ENCODE data around the gene ICAM5.

The ICAM5 gene

DNA sequence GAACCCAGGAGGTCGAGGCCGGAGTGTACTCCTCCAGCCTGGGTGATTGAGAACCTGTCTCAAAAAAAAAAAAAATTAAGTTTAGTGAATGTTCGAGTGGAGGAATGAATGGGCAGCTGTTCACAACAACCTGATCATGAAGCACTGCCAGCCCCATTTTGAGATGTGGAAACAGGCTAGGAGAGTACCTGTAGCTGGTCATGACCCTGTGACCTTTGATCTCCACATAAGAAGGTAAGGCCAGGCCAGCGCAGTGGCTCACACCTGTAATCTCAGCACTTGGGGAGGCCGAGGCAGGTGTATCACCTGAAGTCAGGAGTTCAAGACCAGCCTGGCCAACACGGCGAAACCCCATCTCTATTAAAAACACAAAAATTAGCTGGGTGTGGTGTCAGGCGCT is 36.0 kb downstream of the ICAM5 start:
- Histone ChIP-seq H3K9ac (ENCODE audit: low read depth, low read length) (no peak overlapping the region), H3K27me3 (ENCODE audit: insufficient read depth, low read length) (no peaks in the 10 kb centered on the region), H3K36me3 (ENCODE audit: insufficient read depth, low read length) (peaks cover 96% of the 10 kb centered on the region), H3K4me1 (ENCODE audit: insufficient read depth, low read length) (no peaks in the 10 kb centered on the region), H3K27ac (ENCODE audit: low read depth, low read length) (no peak overlapping the region), H3K9me3 (ENCODE audit: insufficient read depth, low read depth, low read length) (no peaks in the 10 kb centered on the region), H3K4me3 (ENCODE audit: low read length) (no peak overlapping the region)
- 96% methylated on average over 8 of the region's 8 CpGs for WGBS

DNA sequence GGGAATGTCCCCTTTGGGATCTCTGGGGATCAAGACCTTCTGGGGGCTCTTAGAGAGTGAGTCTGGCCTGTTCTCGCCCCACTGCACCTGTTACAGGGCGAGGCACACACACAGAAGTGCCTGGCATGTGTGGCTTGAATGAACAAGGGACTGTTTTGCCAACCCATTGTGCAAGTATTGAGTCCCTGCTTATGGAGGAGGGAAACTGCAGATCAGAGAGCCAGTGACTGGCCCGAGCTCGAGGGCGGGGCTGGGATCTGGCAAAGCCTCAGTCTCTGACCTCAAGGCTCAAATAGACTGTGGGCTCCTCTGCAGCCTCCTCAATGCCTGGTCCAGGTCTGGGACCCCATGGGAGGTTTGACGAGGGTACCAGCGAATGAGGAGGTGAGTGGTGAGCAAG is 38.0 kb downstream of the ICAM5 start:
- H3K9me3 ChIP-seq (ENCODE audit: insufficient read depth, low read depth, low read length), result no peaks in the 10 kb centered on the region
- 0 out of 2 replicates have a peak, but pooled peaks cover 3% of the 10 kb centered on the region for H3K4me1 ChIP-seq (ENCODE audit: insufficient read depth, low read length)
- no peak overlapping the region for H3K4me3 ChIP-seq (ENCODE audit: low read length)
- H3K27ac ChIP-seq (ENCODE audit: low read depth, low read length), result no peak overlapping the region
- H3K27me3 ChIP-seq (ENCODE audit: insufficient read depth, low read length), result no peaks in the 10 kb centered on the region
- H3K9ac ChIP-seq (ENCODE audit: low read depth, low read length), result no peak overlapping the region
- 96% methylated on average over 7 of the region's 7 CpGs for WGBS
- H3K36me3 ChIP-seq (ENCODE audit: insufficient read depth, low read length), result peaks cover 82% of the 10 kb centered on the region

DNA sequence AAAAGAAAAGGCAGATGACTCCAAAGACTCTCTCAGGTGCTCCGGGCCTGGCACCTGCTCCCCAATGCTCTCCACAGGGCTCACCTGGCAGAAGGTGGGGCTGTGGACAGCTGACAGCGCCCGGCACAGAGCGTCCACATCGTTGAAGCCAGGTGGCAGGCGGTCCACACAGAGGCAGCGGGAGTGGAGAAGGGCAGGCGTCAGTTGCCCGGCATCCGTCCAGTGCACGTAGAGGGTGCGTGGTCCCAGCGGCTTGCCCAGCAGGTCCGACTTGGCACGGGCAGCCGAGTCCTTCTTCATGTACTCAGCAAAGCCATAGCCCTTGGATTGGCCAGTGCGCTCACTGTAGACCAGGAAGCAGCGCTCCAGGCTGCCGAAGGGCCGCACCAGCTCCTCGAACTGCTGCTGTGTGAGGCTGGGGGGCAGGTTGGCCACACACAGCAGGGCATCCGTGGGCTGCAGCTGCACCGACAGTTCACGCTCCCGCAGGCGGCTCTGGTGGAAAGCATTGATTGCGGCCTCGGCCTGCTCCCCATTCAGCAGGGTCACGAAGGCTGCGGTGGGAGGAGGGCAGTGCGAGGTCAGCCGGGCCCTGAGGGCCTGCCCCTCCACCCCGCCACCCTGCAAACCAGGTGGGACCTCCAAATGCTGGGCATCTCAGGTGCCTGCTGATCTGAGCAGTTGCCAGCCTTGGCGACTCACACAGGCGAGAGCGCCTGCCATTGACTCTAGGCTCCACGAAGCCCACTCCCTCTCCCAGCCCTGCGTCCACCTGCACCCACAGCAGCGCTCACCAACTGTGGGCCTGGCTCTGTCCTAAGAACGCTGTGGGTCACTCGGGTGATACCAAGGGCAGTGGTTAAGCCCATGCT is 39.0 kb downstream of the ICAM5 start:
- no peak overlapping the region for H3K9ac ChIP-seq (ENCODE audit: low read depth, low read length)
- peaks cover 72% of the 10 kb centered on the region for H3K36me3 ChIP-seq (ENCODE audit: insufficient read depth, low read length)
- no peak overlapping the region for H3K27ac ChIP-seq (ENCODE audit: low read depth, low read length)
- WGBS, result 97% methylated on average over 41 of the region's 41 CpGs
- H3K27me3 ChIP-seq (ENCODE audit: insufficient read depth, low read length), result no peaks in the 10 kb centered on the region
- no peak overlapping the region for H3K4me3 ChIP-seq (ENCODE audit: low read length)
- H3K4me1 ChIP-seq (ENCODE audit: insufficient read depth, low read length), result 0 out of 2 replicates have a peak, but pooled peaks cover 3% of the 10 kb centered on the region
- no peaks in the 10 kb centered on the region for H3K9me3 ChIP-seq (ENCODE audit: insufficient read depth, low read depth, low read length)

DNA sequence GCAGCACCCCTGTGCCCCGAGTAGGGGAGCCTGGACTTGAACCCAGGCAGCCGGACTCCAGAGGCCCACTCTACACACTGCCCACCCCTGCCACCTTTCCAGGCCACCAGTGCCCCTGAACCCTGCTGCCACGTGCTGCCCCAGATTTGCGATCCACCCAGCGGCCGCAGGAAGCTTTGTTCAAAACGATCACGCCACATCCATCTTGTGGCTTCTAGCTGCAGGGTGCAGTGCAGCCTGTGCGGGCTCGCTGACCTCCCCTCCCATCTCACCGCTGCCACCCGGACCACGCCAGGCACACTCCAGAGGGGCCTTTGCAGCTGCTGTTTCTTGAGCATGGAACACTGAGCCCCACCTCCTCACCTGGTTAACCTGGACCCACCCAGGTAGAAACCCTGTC is 39.8 kb downstream of the ICAM5 start:
- Histone ChIP-seq H3K4me3 (ENCODE audit: low read length) (no peak overlapping the region), H3K9ac (ENCODE audit: low read depth, low read length) (no peak overlapping the region), H3K36me3 (ENCODE audit: insufficient read depth, low read length) (peaks cover 65% of the 10 kb centered on the region), H3K27me3 (ENCODE audit: insufficient read depth, low read length) (peaks cover 5% of the 10 kb centered on the region; the same call in 1 of the 2 replicates), H3K27ac (ENCODE audit: low read depth, low read length) (no peak overlapping the region), H3K9me3 (ENCODE audit: insufficient read depth, low read depth, low read length) (no peaks in the 10 kb centered on the region), H3K4me1 (ENCODE audit: insufficient read depth, low read length) (0 out of 2 replicates have a peak, but pooled peaks cover 3% of the 10 kb centered on the region)
- 94% methylated on average over 13 of the region's 13 CpGs for WGBS

DNA sequence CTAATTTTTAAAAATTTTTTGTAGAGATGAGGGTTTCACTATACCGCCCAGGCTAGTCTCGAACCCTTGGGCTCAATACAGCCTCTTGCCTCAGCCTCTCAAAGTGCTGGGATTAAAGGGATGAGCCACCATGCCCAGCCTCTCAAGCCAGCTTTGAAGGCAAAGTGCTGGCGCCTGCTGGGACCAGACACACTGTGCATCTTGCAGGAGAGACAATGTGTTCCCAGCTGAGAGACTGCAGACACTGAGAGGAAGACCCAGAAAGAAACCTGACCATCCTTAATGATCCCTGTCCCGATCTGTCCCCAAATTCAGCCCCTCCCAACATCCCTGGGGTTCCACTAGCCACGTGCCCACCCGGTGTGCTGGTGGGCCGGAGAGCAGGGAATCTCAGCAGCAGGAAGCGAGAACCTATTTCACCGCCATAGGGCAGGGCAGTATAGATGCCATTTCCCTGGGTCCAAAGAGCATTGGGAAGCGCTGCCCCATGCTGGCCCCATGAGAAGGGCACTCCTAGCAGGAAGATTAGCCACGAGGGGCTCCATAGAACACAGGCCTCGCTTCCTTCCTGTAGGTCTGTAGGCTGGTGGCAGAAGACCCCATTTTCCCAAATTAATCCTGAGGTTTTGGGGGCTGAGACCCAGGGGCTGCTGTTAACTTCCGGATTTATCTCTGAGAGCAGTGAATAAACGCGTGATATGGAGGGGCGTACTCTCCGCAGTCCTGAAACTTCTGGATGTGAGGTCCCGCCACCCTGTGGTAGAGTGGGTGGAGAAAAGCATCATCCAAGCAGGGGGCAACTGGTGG is 42.6 kb downstream of the ICAM5 start:
- Histone ChIP-seq H3K9ac (ENCODE audit: low read depth, low read length) (peak overlapping the region; percentile 92), H3K9me3 (ENCODE audit: insufficient read depth, low read depth, low read length) (no peaks in the 10 kb centered on the region), H3K27me3 (ENCODE audit: insufficient read depth, low read length) (peaks cover 10% of the 10 kb centered on the region; the same call in 1 of the 2 replicates), H3K4me3 (ENCODE audit: low read length) (peak overlapping the region; percentile 82), H3K36me3 (ENCODE audit: insufficient read depth, low read length) (peaks cover 39% of the 10 kb centered on the region), H3K27ac (ENCODE audit: low read depth, low read length) (peak overlapping the region; percentile 89; the same call in 1 of the 2 replicates), H3K4me1 (ENCODE audit: insufficient read depth, low read length) (0 out of 2 replicates have a peak, but pooled peaks cover 3% of the 10 kb centered on the region)
- 42% methylated on average over 18 of the region's 18 CpGs for WGBS

DNA sequence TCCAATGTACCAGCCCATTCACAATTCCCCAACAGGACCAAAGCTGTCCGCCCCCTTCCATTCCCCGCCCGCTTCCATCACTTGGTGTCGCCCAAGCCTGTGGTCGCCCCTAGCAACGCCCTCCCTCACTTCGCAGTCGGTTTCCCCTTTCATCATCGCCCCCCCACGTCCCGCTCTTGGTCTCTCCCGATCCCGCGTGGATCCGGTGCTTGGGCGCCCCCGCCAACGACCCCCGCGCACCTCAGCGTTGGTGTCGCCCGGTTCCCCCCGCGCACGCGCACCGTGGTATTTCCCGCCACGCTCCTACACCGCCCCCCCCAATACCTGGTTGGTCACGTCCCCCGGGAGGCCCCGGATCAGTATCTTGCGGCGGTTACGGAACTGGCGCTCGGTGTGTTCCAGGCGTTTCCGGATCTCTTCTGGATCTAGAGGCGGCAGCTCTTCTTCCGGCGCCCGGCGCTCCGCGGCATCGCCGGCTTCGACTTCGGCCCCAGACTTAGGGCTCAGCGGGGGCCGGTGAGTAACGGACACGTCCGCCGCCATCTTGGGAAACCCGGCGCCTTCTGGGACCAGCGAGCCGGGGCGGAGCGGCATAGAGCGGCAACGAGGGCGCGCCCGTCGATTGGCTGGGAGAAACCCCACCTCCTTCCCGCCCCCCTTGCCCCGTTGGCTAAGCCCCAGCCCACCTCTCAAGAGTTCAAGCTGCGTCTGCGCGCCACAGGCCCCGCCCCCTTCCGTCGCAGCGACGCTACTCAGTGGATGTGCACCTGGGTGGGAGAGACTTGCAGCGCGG is 43.4 kb downstream of the ICAM5 start, which contains the start of gene RAVER1:
TSS of gene RAVER1 (minus strand) at position 565 of the 793 bp plus-strand sequence. CDS start at position 543, 22 bp downstream.
- Histone ChIP-seq H3K36me3 (ENCODE audit: insufficient read depth, low read length) (peaks cover 31% of the 10 kb centered on the region), H3K9me3 (ENCODE audit: insufficient read depth, low read depth, low read length) (no peaks in the 10 kb centered on the region), H3K4me1 (ENCODE audit: insufficient read depth, low read length) (0 out of 2 replicates have a peak, but pooled peaks cover 3% of the 10 kb centered on the region), H3K27ac (ENCODE audit: low read depth, low read length) (peak within 1 kb of the TSS; percentile 89), H3K9ac (ENCODE audit: low read depth, low read length) (peak within 1 kb of the TSS; percentile 92), H3K27me3 (ENCODE audit: insufficient read depth, low read length) (peaks cover 10% of the 10 kb centered on the region; the same call in 1 of the 2 replicates), H3K4me3 (ENCODE audit: low read length) (peak within 1 kb of the TSS; percentile 82)
- WGBS, result under 1% methylated on average over 82 of the region's 82 CpGs

GRCh38 chr19:10333758-10334587 is 44.2 kb downstream of the ICAM5 start:
- 4% methylated on average over 44 of the region's 44 CpGs for WGBS
- Histone ChIP-seq H3K27ac (ENCODE audit: low read depth, low read length) (no peak overlapping the region), H3K27me3 (ENCODE audit: insufficient read depth, low read length) (peaks cover 10% of the 10 kb centered on the region; the same call in 1 of the 2 replicates), H3K9ac (ENCODE audit: low read depth, low read length) (peak overlapping the region; percentile 15; the same call in 1 of the 2 replicates), H3K4me3 (ENCODE audit: low read length) (peak overlapping the region; percentile 82), H3K4me1 (ENCODE audit: insufficient read depth, low read length) (peaks cover 3% of the 10 kb centered on the region; the same call in 1 of the 2 replicates), H3K9me3 (ENCODE audit: insufficient read depth, low read depth, low read length) (no peaks in the 10 kb centered on the region), H3K36me3 (ENCODE audit: insufficient read depth, low read length) (peaks cover 23% of the 10 kb centered on the region)

DNA sequence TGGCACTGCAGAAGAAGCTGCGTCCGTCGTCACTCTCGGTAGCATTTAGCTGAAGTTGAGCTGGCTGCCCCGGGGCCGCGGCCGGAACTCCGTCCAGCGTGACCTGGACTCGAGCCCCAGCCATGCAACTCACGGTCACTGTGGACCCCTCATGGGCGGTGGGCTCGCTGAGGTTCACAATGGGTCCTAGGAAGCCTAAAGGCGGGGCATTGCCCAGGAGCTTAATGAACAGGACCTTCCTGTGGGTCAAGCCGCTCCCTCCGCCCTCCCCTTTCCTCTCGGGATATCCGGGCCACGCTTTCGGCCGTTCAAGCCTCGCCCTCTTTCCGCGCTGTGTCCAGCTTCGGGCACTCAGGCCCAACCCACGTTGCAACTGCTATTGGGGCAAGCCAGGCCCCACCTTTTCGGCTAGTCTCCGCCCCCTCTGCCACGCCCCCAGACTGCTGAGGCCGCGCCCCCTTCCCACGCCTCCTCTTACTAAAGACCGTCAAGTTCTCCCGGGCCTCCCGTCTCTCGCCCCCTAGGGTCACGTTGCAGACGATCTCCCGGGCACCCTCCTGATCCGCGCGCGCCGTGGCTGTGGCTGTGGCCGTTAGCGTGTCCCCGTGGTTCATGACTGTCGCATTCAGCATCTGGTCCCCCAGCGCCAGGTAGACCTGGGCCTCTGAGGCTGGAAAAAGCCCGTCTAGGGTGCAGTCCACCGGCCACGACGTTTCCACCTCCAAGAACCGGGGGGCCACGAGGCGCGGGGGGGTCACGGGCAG is 45.0 kb downstream of the ICAM5 start:
- Histone ChIP-seq H3K4me3 (ENCODE audit: low read length) (peak overlapping the region; percentile 82), H3K9me3 (ENCODE audit: insufficient read depth, low read depth, low read length) (no peaks in the 10 kb centered on the region), H3K27ac (ENCODE audit: low read depth, low read length) (no peak overlapping the region), H3K27me3 (ENCODE audit: insufficient read depth, low read length) (peaks cover 10% of the 10 kb centered on the region; the same call in 1 of the 2 replicates), H3K4me1 (ENCODE audit: insufficient read depth, low read length) (peaks cover 8% of the 10 kb centered on the region), H3K9ac (ENCODE audit: low read depth, low read length) (no peak overlapping the region; the same call in 1 of the 2 replicates), H3K36me3 (ENCODE audit: insufficient read depth, low read length) (peaks cover 15% of the 10 kb centered on the region)
- WGBS, result 6% methylated on average over 59 of the region's 59 CpGs

GRCh38 chr19:10335352-10335985 is 45.7 kb downstream of the ICAM5 start:
- no peak overlapping the region for H3K9ac ChIP-seq (ENCODE audit: low read depth, low read length)
- peaks cover 8% of the 10 kb centered on the region for H3K4me1 ChIP-seq (ENCODE audit: insufficient read depth, low read length)
- peaks cover 10% of the 10 kb centered on the region; the same call in 1 of the 2 replicates for H3K27me3 ChIP-seq (ENCODE audit: insufficient read depth, low read length)
- H3K36me3 ChIP-seq (ENCODE audit: insufficient read depth, low read length), result peaks cover 8% of the 10 kb centered on the region
- H3K27ac ChIP-seq (ENCODE audit: low read depth, low read length), result no peak overlapping the region
- peak overlapping the region; percentile 82; the same call in 1 of the 2 replicates for H3K4me3 ChIP-seq (ENCODE audit: low read length)
- no peaks in the 10 kb centered on the region for H3K9me3 ChIP-seq (ENCODE audit: insufficient read depth, low read depth, low read length)
- 64% methylated on average over 24 of the region's 26 CpGs for WGBS
